GM19438 (cell line): ENCODE data around the gene KCNA5.

Source experiments
- ATAC-seq: cut with Tn5 transposase; IDR thresholded peaks from one replicate; pipeline ENCODE4 v1.9.1; 2021; ENCODE audit warnings: low read depth; ENCODE audit not compliant: unreplicated experiment

KCNA5 gene

GRCh38 chr12:5026342-5026938 lies 17.2 kb upstream of the KCNA5 start:
- no peak for ATAC-seq

GRCh38 chr12:5027046-5027821 lies 16.4 kb upstream of the KCNA5 start:
- ATAC-seq: no peak

GRCh38 chr12:5030066-5030465 lies 13.6 kb upstream of the KCNA5 start:
- ATAC-seq: no peak

- ATAC-seq: no peak
Measured at GRCh38 chr12:5031242-5031641, 12.4 kb upstream of the KCNA5 start.

GRCh38 chr12:5031958-5032357 lies 11.7 kb upstream of the KCNA5 start:
- no peak for ATAC-seq

- ATAC-seq: no peak
Measured at GRCh38 chr12:5032821-5033220, 10.9 kb upstream of the KCNA5 start.

- ATAC-seq: no peak
Measured at GRCh38 chr12:5033883-5034282, 9.8 kb upstream of the KCNA5 start.

- no peak for ATAC-seq
Measured at GRCh38 chr12:5034603-5035002, 9.1 kb upstream of the KCNA5 start.

GRCh38 chr12:5035618-5036017 lies 8.1 kb upstream of the KCNA5 start:
- no peak for ATAC-seq

- ATAC-seq: no peak
Measured at GRCh38 chr12:5036031-5036430, 7.6 kb upstream of the KCNA5 start.

GRCh38 chr12:5037795-5038357 lies 5.8 kb upstream of the KCNA5 start:
- no peak for ATAC-seq

- ATAC-seq: no peak
Measured at GRCh38 chr12:5038781-5039311, 4.8 kb upstream of the KCNA5 start.

GRCh38 chr12:5039815-5040214 lies 3.9 kb upstream of the KCNA5 start:
- no peak for ATAC-seq

- no peak for ATAC-seq
Measured at GRCh38 chr12:5040368-5040767, 3.3 kb upstream of the KCNA5 start.

- ATAC-seq: no peak
Measured at GRCh38 chr12:5044420-5045295, 979 bp downstream of the KCNA5 start.

- ATAC-seq: no peak
Measured at GRCh38 chr12:5047094-5047493, 3.4 kb downstream of the KCNA5 start.

GRCh38 chr12:5047729-5048128 lies 4.0 kb downstream of the KCNA5 start:
- no peak for ATAC-seq

- ATAC-seq: no peak
Measured at GRCh38 chr12:5050542-5050941, 6.9 kb downstream of the KCNA5 start.

GRCh38 chr12:5051334-5051733 lies 7.7 kb downstream of the KCNA5 start:
- no peak for ATAC-seq

GRCh38 chr12:5051913-5052312 lies 8.2 kb downstream of the KCNA5 start:
- no peak for ATAC-seq

- no peak for ATAC-seq
Measured at GRCh38 chr12:5052348-5052747, 8.7 kb downstream of the KCNA5 start.
